ENCODE results near the gene SERTAD1.
A peak's percentile ranks its signal among the peaks of the same experiment; 100 is the strongest.
"Not testable (repeated sequence)": the region's sequence is repeated elsewhere in the genome, so short reads cannot be mapped to it uniquely, and the experiment has no call there.

Gene SERTAD1

GRCh38 chr19:40450664-40451063 lies 24.9 kb upstream of the SERTAD1 start:
- DNase-seq: no peak

- DNase-seq: no peak
Observed at GRCh38 chr19:40449506-40449905, 23.7 kb upstream of the SERTAD1 start.

- no peak for DNase-seq
Observed at GRCh38 chr19:40446263-40446784, 20.5 kb upstream of the SERTAD1 start.

GRCh38 chr19:40445780-40446262 lies 20.0 kb upstream of the SERTAD1 start:
- DNase-seq: no peak

- DNase-seq: no peak
Observed at GRCh38 chr19:40444825-40445312, 19.1 kb upstream of the SERTAD1 start.

- DNase-seq: peak; percentile 96
Observed at GRCh38 chr19:40444000-40444824, 18.4 kb upstream of the SERTAD1 start, which contains the start of gene SERTAD3. Gene SERTAD3 (minus strand): TSS chr19:40444335. CDS start chr19:40442080, 2,255 bp downstream.

GRCh38 chr19:40443131-40443999 lies 17.6 kb upstream of the SERTAD1 start:
- peak; percentile 99 for DNase-seq

- no peak for DNase-seq
Observed at GRCh38 chr19:40442328-40443130, 16.7 kb upstream of the SERTAD1 start.

- DNase-seq: no peak
Observed at GRCh38 chr19:40441719-40442253, 16.0 kb upstream of the SERTAD1 start.

- no peak for DNase-seq
Observed at GRCh38 chr19:40438284-40438683, 12.5 kb upstream of the SERTAD1 start.

GRCh38 chr19:40433391-40434216 lies 7.8 kb upstream of the SERTAD1 start:
- DNase-seq: peak; percentile 39

GRCh38 chr19:40432760-40433159 lies 7.0 kb upstream of the SERTAD1 start:
- not testable (repeated sequence) for DNase-seq

- DNase-seq: no peak
Observed at GRCh38 chr19:40431698-40432097, 5.9 kb upstream of the SERTAD1 start.

- not testable (repeated sequence) for DNase-seq
Observed at GRCh38 chr19:40430242-40430641, 4.5 kb upstream of the SERTAD1 start.

- not testable (repeated sequence) for DNase-seq
Observed at GRCh38 chr19:40428197-40428596, 2.4 kb upstream of the SERTAD1 start.

- no peak for DNase-seq
Observed at GRCh38 chr19:40424637-40425449, 949 bp downstream of the SERTAD1 start.

- no peak for DNase-seq
Observed at GRCh38 chr19:40423938-40424337, 1.9 kb downstream of the SERTAD1 start.

- no peak for DNase-seq
Observed at GRCh38 chr19:40422748-40423566, 2.8 kb downstream of the SERTAD1 start.

All from effector CD4-positive, alpha-beta T cell (primary cell).